NK-92 treated with Interleukin-12 subunit alpha and Interleukin-12 subunit beta, amount 100 ng/mL, for 24 hours (cell line): ENCODE data around the gene NFIB.

Experiments
- DNase-seq: peaks from one replicate; lab custom pipeline; 2025; lab: John Stamatoyannopoulos, UW

NFIB gene

GRCh38 chr9:14245901-14246525 is 67.9 kb downstream of the NFIB start:
- DNase-seq, result no peak

- DNase-seq, result no peak
These were observed 70.4 kb downstream of the NFIB start for GRCh38 chr9:14243514-14244042.

GRCh38 chr9:14242150-14242805 is 71.7 kb downstream of the NFIB start:
- DNase-seq, result no peak

GRCh38 chr9:14240537-14240936 is 73.4 kb downstream of the NFIB start:
- DNase-seq, result no peak

GRCh38 chr9:14238518-14238917 is 75.4 kb downstream of the NFIB start:
- DNase-seq, result no peak

- no peak for DNase-seq
These were observed 75.9 kb downstream of the NFIB start for GRCh38 chr9:14238079-14238478.

GRCh38 chr9:14236591-14236990 is 77.3 kb downstream of the NFIB start:
- DNase-seq, result no peak

- no peak for DNase-seq
These were observed 81.8 kb downstream of the NFIB start for GRCh38 chr9:14232111-14232510.

GRCh38 chr9:14231196-14231990 is 82.5 kb downstream of the NFIB start:
- no peak for DNase-seq

GRCh38 chr9:14228602-14229001 is 85.3 kb downstream of the NFIB start:
- no peak for DNase-seq

- no peak for DNase-seq
These were observed 86.9 kb downstream of the NFIB start for GRCh38 chr9:14226855-14227532.

GRCh38 chr9:14223081-14223480 is 90.9 kb downstream of the NFIB start:
- DNase-seq, result no peak

- DNase-seq, result no peak
These were observed 91.6 kb downstream of the NFIB start for GRCh38 chr9:14222149-14222835.

- DNase-seq, result no peak
These were observed 92.4 kb downstream of the NFIB start for GRCh38 chr9:14221558-14221957.

GRCh38 chr9:14221119-14221518 is 92.8 kb downstream of the NFIB start:
- DNase-seq, result no peak

- no peak for DNase-seq
These were observed 93.7 kb downstream of the NFIB start for GRCh38 chr9:14220256-14220655.

- DNase-seq, result no peak
These were observed 94.1 kb downstream of the NFIB start for GRCh38 chr9:14219850-14220249.

- DNase-seq, result no peak
These were observed 95.7 kb downstream of the NFIB start for GRCh38 chr9:14218253-14218652.

- DNase-seq, result no peak
These were observed 97.2 kb downstream of the NFIB start for GRCh38 chr9:14216612-14217194.

GRCh38 chr9:14215614-14216013 is 98.3 kb downstream of the NFIB start:
- no peak for DNase-seq

- no peak for DNase-seq
These were observed 99.2 kb downstream of the NFIB start for GRCh38 chr9:14214693-14215092.
